Uterus (tissue), 2 donors: ENCODE measurements around the gene TBL1X.

Experiments used
- POLR2A ChIP-seq, 2 donors: fragments of 450-650 bp; IDR thresholded peaks; one replicate each; pipeline ENCODE4 v1.6.1; 2016; ENCODE audit warnings: antibody characterized with exemption in 2 of 2, mild to moderate bottlenecking in 1 of 2, moderate library complexity in 1 of 2
- TF ChIP-seq, protein P1 (sequence below), 4 experiments: fragments of 200-600 bp in 2 of 4; fragments of 450-650 bp in 2 of 4; sonication (generic) in 2 of 4; IDR thresholded peaks; one replicate each; pipeline ENCODE4 v1.5.1; 2016 to 2019; ENCODE audit warnings: antibody characterized with exemption in 4 of 4, mild to moderate bottlenecking in 2 of 4, moderate library complexity in 1 of 4

DNA sequence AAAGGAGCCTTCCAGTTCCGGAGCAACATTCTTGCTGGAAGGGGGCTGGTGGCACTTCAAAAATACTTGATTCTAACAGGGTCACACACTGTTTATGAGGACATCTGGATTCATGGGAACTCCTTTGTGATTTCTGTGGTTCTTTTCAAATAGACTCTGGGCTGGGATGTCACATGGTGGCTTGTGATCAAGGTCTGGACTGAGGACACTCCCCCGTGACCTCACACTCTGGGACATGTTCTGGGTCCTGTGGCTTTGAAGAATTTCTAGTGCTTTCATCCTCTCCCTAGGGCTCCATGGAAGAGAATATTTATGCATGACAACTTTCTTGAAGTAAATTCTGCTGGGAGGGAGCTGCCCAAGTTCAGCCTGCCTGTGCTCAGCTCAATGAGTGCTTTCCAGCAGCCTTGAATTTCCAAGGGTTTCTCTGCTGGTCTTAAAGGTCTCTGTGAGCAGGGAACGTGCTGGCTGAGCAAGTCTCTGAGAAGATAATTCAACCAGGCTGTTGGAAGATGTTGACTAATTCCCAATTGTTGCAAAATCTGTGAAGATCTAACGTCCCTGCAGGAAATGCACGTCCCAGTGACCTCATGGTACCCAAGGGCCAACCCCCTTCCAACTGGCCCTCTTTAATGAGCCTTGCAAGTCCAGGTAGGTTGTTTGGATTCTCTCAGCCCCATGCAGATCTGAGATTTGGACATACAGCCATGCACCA, 264.5 kb downstream of the TBL1X start:
- TF ChIP-seq, protein P1, sequence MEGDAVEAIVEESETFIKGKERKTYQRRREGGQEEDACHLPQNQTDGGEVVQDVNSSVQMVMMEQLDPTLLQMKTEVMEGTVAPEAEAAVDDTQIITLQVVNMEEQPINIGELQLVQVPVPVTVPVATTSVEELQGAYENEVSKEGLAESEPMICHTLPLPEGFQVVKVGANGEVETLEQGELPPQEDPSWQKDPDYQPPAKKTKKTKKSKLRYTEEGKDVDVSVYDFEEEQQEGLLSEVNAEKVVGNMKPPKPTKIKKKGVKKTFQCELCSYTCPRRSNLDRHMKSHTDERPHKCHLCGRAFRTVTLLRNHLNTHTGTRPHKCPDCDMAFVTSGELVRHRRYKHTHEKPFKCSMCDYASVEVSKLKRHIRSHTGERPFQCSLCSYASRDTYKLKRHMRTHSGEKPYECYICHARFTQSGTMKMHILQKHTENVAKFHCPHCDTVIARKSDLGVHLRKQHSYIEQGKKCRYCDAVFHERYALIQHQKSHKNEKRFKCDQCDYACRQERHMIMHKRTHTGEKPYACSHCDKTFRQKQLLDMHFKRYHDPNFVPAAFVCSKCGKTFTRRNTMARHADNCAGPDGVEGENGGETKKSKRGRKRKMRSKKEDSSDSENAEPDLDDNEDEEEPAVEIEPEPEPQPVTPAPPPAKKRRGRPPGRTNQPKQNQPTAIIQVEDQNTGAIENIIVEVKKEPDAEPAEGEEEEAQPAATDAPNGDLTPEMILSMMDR (IDR thresholded peaks at IDR 0.05): no peak
- no peak for TF ChIP-seq POLR2A (IDR thresholded peaks at IDR 0.05)
